Activated CD8-positive, alpha-beta memory T cell treated with anti-CD3 and anti-CD28 coated beads, Interleukin-2, amount 50 U/mL, for 1 hour (primary cell): ENCODE data around the gene ABHD15.

ENCODE experiments used
- DNase-seq: peaks from one replicate; pipeline ENCODE4 v3.0.0-alpha.2; 2020; ENCODE audit errors: extremely low read depth

The ABHD15 gene

DNA sequence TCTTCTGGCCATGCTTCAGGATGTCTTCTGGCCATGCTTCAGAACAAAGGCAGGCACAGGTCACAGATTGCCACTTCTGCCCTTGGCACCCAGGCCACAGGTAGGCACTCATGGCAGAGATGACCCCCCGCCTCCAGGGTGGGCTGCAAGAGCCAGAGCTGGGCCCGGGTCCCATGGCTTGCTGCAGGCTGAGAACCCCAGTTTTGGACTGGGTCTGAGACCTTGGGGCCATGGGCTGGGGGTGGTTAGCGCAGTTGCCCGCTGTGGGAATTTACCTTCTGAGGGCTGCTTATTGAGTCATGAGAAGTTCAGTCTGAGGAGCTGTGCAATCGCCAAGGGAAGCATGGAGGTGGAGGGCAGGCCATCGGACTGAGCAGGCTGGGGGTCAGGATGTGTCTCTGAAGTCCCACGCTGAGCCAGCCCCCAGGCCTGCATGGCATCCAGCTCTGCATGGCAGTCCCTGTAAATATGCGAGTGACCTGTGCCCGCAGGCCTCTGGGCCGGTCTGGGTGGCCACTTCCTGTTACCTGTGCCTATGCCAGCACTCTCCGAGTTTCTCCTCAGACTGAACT lies 27.8 kb upstream of the ABHD15 start:
- DNase-seq = no peak

DNA sequence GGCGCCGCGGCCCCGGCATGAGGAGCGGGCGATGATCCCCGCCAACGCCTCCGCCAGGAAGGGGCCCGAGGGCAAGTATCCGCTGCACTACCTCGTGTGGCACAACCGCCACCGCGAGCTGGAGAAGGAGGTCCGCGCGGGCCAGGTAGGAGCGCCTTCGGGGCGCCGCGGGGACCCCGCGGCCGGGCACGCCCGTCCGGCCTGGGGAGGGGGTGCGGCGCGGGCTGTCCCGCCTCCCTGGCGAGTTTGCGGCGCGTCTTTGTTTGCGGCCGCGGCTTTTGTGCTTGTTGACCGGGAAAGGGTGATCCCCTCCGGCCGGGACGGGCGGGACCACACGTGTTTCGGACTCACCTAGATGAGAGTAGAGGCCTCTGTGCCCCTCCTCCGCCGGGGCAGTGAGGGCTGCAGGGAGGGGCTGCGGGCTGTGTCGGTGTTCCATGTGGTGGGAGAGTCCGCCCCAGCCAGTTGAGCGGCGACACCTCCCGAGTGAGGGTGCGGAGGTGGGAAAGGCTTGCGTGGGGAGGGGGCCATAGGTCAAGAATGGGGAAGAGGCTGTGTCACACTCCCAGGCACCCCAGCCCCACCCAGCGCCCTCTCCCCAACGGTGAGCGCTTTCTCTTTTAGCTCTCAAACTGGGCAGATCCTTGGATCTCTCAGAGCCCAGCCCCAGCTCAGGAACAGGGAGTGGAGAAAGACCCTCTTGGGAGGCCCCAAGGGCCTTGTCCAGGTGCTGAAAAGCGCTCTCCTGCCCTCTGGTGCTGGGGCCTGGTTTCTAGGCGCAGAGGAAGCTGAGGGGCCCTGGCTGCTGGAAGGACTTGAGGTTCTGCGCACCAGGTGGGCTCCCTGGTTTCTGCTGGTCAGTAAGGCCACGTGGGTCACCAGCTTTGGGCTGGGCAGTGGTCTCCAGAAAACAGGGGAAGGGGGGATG lies 27.0 kb upstream of the ABHD15 start:
- no peak for DNase-seq

DNA sequence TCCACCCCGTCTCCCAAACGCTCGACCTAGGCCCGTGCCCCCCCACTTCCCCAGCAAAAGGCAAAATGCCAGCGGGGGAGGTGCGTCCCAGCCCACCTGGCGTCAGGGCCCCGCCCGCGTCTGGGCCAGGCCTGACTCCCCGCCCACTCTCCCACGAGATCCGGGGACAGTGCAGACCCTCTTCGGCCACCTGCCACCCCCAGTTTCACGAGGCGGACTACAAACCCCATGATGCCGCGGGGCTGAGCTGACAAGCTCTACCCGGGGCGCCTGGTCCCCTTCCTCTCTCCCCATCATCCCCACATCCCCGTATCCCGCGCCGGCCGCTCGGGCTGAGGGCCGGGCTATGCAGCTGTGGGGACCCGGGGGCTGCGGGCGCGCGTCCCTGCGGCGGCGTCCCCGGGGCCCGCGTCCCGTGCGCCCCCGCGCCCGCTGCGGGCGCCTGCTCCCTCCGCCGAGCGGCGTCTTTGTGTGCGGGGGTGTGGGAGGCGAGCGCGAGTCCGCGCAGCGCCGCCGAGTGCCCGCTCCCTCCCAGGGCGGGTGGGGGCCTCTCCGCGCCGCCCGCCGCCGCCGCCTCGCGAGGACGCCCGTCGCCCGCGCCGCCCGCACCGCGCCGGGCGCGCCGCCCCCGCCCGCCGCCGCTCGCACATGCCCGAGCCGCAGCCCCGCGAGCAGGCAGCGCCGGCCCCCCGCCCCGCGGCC lies 26.2 kb upstream of the ABHD15 start, which contains the start of gene ANKRD13B:
Gene ANKRD13B, plus strand, starts transcription at position 283 of the 702 bp plus-strand sequence. CDS start 490 bp downstream, outside the sequence.
- no peak for DNase-seq

DNA sequence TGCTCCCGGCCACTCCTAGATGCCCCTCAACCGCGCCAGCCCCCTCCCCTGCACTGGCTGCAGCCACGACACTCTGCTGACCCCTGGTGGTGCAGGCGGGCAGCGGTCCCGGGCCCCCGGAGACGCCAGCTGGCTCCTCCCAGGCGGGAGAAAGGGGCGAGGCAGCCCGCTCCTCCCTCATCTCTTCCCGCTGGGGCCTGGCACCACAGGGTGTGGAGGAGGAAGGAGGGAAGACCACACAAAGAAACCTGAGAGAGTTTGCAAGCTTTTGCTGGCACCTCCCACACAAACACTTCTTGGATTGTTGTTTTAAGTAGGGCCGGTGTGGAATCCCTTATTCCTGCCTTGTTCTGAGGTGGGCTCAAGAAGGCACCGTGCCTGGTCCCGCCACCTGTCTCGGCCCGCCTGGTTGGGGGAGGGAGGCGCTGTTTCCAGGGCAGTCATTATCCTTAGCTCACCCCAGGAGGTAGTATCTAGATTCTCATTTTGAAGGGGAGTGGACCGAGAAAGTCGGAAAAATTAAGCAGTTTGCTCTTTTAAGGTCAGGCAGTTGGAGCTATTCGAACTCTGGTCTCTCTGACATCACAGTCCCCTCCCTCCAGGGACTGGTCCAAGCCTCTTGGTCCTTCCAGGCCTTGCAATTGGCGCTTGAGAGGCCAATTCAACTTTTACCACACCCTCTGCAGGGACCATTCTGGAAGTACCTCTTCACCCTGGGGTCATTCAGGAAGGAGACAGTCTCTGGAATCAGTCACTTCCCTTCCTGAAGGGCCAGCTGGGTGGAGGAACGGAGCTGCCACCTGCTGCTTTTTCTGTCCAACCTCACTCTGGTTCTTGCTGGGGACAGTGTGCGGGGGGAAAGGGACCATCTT lies 25.1 kb upstream of the ABHD15 start:
- no peak for DNase-seq

DNA sequence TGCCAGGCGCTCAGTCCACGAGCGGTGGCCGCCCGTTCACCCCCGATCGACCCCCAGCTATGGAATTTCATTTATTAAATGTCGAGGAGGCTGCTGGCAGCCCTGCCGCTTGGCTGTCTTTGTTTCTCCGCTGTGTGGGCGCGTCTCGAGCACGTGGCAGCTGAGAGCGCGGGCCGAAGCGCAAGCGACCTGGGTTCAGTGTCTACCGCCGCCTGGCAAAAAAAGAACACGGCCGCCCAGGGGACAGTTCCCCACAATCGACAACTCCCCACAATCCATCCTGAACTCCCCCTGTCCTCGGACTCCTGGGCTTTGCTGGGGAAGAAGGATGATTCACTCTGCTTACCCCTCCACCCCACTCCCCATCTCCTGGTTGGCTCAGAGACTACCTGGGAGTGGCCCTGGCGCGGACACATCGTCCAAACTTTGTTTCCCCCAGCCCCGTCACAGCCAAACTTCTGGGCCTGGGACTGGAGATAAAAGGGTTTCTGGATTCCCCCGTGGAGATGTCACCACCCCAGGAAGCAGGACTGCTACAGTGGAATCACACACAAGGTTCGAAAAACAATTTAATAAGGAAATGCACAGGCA lies 24.4 kb upstream of the ABHD15 start:
- no peak for DNase-seq

DNA sequence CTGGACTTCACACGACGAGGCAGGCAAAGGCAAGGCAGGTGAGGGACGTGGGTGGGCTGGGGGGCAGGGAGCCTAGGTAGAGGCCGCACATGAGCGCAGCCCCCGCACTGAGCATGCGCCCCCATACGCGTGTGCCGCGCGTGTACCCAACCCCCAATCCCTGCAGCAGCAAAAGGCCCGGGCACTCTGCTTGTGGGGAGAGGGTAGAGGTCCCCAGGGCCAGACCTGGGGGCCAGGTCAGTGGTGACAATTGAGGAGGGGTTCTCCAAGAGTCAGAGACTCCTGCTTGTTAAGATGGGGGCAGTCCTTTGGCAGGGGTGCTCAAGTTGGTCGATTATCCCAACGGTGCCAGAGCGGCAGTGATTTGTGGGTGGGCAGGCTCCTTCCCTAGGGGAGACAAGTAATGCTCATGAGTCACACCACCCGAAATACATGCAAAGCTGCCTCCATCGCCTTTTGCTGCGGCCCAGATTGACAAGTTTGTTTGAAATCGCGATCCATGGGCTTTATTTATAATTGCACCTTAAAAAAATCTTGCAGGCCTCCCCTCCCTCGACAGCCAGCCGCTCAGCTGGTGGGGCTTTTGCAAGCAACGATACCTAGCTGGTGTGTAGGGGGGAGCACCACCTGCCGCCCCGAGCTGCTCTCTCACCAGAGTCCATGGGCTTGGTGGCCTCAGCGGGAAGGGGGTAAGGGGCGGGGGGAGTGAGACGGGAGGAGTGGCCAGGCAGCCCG lies 23.7 kb upstream of the ABHD15 start:
- no peak for DNase-seq

DNA sequence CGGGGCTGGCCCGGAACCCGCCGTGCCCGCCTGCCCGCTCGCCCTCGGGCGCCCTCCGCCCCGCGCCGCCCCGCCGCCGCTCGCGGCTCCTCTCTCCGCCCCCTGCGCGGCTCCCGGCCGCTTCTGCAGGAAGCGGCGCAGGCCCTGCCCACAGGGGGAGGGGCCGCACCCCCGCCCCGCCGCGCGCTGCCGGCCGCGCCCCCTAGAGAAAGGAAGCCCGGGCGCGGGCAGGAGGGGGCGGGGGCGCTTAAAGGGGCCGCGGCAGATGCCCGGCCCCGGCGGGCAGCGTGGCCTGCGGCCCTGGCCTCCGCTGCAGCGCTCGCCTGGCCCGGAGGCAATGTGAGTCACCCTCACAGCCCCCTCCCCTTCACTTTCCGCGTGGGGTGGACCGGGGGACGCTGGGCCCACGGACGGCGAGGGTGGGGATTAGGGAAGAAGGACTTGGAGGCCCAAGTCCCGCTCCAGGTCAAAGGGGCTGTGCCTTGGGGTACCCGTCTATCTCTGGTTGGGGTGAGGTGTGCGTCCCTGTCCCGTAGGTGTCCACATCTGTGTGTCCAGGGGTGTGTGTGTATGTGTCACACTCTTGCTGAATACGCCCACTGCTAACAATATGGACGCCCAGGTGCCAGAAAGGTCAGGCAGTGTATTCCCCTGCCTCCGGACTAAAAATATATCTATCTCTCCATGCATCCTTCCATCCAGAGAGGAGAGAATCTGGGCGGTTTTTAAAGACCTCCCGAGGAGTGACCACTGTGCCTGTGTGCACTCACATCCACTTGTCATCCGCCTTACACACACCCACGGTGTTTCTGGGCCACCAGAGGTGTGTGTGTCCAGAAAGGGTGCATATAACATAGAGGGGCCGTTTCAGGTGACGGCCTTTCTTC lies 22.9 kb upstream of the ABHD15 start, which contains the start of gene GIT1:
Gene GIT1, minus strand, starts transcription at position 125 of the 887 bp plus-strand sequence. CDS start 270 bp downstream, outside the sequence.
- DNase-seq = no peak

DNA sequence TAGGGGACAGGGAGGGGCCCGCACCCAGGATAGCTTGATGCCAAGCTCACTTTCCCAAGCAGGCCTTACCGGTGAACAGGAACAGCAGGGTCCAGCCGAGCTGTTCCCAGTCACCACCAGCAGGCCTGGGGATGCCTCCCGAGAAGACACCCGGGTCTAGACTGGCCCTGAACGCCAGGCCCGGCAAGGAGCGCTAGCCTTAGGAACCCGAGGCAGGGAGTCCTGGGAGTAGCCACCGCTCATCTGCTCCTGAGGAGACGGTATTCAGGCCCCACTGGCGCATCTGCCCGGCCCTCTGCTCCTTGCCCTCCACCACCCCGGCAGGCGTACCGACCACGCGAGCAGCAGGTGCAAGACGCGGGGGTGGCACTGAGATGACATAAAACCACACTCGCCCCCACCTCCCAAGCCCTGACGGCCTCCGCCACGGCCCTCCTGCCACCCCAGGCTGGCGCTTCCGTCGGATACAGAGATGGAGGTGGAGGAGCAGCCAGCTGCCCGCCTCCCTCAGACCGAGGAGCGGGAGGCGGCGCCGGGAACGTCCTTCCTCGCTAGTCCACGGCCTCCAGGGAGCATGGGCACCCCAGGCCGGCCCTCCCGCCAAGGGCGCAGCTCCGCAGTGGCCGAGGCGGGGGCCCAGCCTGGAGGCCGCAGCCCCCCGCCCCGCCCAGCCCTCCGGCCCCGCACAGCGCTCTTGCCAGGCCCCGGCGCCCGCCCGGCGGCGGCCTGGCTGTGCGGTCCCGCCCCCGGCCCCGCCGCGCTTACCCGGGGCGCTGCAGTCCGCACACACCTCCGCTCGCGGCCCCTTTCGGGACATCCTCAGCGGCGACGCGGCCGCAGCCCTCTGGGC lies 21.9 kb upstream of the ABHD15 start:
- no peak for DNase-seq

DNA sequence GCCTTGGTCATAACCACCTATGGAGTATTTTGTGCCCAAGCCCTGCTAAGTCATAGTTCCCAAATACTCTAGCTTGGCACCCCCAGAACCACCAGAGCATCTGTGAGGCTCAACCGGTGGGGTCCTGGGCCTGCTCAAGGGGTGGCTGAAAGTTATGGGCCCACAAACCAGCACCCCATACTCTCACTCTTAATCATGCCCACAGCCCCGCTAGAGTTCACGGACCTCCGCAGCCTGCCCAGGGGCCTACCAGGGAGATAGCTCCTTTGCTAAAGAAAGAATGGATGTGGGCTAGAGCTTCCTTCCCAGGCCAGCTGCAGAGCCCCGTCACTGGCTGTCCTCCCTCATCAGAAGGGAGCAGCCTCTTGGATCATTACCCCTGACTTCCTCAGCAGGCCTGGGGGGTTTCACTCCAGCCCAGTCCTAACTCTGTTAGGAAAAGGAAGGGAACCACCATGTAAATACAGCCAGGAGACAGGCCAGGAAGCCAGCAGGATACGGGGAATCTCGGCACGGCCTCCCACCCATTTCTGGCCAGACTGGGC lies 21.3 kb upstream of the ABHD15 start:
- DNase-seq = no peak

DNA sequence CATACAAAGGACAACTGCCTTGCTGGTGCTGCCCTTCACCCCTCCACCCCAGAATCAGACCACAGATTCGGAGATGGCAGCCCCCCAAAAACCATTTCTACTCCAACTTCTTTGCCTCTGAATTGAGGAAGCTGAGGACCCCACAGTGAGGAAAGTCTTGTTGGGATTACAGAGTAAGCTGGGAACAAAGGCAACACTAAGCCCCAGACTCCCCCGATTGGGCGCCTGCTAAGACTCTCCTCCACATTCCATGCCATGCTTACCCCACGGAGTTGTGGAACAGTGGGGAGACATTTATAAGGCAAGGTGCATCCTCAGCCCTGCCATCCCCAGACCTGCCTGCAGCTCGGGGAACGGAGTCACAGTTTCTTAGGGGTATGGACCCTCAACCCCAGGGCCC lies 20.8 kb upstream of the ABHD15 start:
- DNase-seq = no peak

DNA sequence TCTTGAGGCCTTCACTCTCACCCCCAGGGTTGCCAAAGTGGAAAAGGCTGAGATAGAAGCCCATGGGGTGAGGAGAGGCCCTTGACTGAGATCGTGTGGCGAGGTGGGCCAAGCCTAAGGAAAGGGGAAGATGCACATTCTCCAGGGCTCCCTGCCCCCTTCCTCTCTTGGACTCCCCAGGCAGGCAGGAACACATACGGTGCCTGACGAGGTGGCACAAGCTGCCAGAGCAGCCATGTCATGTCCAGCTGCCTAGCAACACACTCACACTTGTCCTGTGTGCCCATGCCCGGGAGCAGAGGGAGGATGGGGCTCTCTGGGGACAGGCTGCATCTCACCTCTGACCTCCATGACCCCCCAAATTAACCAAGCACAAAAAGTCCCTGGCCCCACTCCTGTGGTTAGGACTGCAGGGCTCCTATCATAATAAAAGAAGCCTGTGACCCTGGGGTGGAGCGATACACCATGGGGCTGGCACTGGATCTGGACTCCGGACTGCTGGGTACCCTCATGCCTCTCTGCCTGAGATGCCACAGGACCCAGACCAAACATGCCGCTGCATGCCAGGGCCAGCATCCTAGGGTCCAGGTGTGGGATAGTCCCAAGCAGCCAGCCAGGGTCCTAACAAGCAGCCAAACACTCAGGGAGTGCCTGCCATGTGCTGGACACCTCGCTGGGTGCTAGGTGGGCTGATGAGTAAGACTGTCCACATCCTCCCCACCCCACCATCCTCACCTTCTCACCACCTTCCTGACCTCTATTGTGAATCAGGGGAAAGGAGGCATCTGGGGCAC lies 20.0 kb upstream of the ABHD15 start:
- no peak for DNase-seq

DNA sequence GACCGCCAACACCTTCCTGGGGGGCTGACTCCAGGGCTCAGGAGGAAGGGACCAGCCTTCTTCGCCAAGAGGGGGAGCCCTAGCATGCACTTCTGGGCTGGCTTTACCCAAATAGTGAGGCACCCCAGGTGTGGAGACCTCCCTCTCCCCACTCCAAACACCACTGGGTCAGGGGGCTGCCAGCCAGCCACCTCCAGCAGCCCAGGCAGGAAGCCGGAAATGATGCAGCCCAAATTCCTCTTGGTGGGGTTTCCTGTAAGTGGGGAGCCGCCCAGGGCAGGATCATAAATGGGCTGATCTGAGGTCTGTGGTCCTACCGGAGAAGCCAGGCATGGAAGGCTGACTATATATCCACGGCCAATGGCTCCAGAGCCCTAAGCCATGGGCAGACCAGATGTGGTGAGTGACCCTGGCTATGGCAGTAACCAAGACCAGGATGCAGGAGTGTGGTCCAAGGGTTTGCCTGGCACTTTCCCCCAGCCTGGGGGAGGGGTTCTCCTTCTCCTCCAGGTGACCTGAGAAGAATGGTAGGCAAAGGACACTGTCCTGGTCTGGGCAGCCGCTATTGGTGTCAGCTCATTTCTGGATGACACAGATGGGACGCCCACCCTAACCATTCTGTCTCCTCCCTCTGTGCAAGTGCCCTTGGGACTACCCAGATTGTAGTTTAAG lies 18.4 kb upstream of the ABHD15 start:
- DNase-seq = no peak

DNA sequence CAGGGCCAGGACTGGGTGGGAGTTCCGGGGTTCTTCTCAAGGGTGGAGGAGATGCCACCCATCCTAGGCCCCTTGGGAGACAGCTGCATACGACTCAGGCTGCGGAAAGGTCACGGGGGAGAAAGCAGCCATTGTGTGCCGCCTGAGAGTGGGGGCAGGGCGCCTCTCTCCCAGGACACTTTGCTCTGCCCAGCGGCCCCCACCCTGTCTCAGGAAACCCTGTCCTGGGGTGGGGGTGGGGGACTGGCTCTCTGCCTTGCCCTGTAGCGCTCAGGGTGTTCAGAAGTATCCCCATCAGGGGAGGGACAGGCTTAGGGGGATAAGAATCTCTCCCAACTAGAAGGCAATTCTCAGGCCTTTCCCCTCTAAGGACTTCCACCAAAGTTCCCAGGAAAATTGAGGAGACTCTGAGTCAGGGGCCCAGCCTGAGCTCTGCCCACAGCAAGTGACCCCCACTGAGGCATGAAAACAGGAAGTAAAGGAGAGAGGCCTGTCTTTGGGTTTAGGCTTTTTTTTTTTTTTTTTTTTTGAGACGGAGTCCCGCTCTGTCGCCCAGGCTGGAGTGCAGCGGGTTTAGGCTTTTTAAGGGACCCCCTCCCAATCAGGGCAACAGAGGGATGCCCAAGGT lies 17.7 kb upstream of the ABHD15 start:
- no peak for DNase-seq

DNA sequence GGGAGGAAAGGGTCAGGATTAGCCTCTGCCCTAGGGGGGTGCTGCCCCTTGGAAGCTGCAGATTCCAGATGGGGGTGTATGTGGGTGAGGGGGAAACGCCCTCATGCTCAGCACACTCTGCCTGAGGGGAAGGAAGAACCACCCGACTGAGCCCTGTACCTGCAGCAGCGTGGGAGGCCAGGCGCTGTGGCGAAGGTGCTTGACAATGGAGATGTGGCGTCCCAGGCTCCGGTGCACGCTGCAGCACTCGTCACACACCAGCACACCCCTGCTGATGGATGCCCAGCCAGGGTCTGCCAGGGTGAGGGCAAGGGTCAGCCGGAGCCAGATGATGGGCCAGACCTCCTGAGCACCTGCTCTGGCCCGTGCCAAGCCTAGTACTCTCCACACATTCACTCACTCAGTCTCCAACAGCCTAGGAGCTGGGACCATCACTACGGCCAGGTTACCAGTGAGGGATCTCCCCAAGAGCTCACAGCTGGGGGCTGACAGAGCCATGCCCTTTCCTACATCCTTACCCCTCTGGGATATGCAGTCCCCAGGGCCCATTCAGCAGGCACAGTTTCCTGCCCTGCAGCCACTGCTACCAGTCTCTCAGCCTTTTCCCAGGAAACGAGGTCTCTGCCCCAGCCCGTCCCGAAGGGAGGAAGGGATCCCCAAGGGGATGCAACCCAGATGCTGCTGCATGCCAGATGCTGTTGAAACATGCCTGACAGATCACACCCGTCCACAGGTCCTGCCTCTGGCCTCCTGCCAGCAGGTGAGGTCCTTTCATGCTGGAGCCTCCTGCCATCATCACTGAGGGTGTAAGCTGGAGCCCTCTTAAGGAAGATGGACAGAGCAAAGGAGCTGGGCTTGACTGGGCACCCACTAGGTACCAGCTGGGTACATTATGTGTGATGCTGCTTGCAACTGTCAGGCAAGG lies 16.7 kb upstream of the ABHD15 start:
- DNase-seq = no peak

DNA sequence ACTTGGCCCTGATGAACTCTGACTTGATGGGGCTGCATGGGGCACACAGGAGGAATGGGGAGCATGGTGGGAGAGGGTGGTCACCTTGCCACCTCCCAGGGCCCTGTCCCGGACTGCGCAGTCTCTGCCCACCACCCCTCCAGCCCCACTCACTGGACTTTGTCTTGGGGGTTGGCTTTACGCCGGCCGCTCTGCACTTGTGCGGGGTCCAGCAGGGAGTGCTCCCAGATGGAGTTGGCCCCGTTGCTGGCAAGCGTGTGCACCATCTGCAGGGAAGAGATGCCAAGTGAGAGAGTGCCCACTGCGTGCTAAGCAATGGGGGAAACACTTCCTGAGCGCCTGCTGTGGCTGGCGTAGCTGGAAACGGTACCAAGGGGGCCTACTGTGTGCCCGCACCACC lies 15.9 kb upstream of the ABHD15 start:
- no peak for DNase-seq
